Activated CD8-positive, alpha-beta T cell treated with anti-CD3 and anti-CD28 coated beads for 36 hours (primary cell): ENCODE measurements around the gene ABHD12. TPM values are rescaled to one million over a fixed set of nuclear protein-coding genes. Genes with fewer than 3 reads are reported as not detected.

Source experiments
- ATAC-seq: fragments of 200-7000 bp; cut with Tn5 transposase; one replicate; pipeline ENCODE4 v1.10.0; 2021; ENCODE audit warnings: mild to moderate bottlenecking, moderate library complexity
- CTCF ChIA-PET: fragments of 350-600 bp; sonication (Branson Sonifier 250); formaldehyde crosslinking; loops from one replicate; lab custom pipeline; 2021; ENCODE audit warnings: antibody characterized with exemption; lab: Charles Lee
- POLR2A ChIA-PET: fragments of 350-600 bp; sonication (Branson Sonifier 250); formaldehyde crosslinking; loops from one replicate; lab custom pipeline; 2021; ENCODE audit warnings: antibody characterized with exemption; lab: Charles Lee
- DNase-seq: peaks from one replicate; pipeline ENCODE4 v3.0.0-alpha.2; 2020
- H3K27ac Mint-ChIP-seq: one replicate; pipeline ENCODE4 v1.8.0; 2021; ENCODE audit warnings: mild to moderate bottlenecking, mixed read lengths
- H3K27me3 Mint-ChIP-seq: one replicate; pipeline ENCODE4 v1.8.0; 2021; ENCODE audit warnings: mixed read lengths
- H3K36me3 Mint-ChIP-seq: one replicate; pipeline ENCODE4 v1.8.0; 2021; ENCODE audit warnings: low read depth, mixed read lengths
- H3K4me1 Mint-ChIP-seq: one replicate; pipeline ENCODE4 v1.8.0; 2021; ENCODE audit warnings: low read depth, mixed read lengths
- H3K4me3 Mint-ChIP-seq: one replicate; pipeline ENCODE4 v1.8.0; 2021; ENCODE audit warnings: mild to moderate bottlenecking, moderate library complexity, mixed read lengths
- H3K9me3 Mint-ChIP-seq: one replicate; pipeline ENCODE4 v1.8.0; 2021; ENCODE audit warnings: mixed read lengths
- intact Hi-C: fragments of 100-400 bp; cut with micrococcal nuclease; formaldehyde crosslinking; loops from one replicate; pipeline ENCODE4 v1.10.0; 2022
- total RNA-seq, 2 experiments: library from RNA; stranded (reverse); gene quantifications; one replicate each; pipeline ENCODE4 v1.2.3, GENCODE V29; 2021
- TF ChIP-seq, protein P1 (sequence below): fragments of 200-600 bp; IDR thresholded peaks from one replicate; pipeline ENCODE4 v1.8.0; 2022; ENCODE audit warnings: antibody characterized with exemption, mild to moderate bottlenecking

ABHD12 gene
- total RNA-seq, 2 experiments from 2014 or later = 16.0 to 17.0 TPM

DNA sequence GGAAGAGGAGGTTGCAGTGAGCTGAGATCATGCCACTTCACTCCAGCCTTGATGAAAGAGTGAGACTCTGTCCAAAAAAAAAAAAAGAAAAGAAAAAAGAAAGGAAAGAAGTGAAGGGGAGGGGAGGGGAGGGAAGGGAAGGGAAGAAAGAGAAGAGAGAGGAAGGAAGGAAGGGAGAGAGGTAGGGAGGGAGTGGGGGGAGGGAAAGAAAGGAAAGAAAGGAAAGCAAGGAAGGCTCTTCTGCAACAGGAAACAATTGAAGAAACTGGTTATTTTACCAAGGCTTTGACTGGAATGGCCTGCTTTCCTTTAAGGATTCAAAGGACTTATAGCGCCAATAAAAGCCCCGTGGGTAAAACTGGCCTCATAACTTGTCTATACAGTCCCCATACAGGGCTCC is 64.6 kb downstream of the ABHD12 start:
- POLR2A ChIA-PET = interaction anchor here (0.6 kb wide), 1 partner anchor 166 kb away, joined by 3 read pairs; no protein-coding TSS in a partner anchor

DNA sequence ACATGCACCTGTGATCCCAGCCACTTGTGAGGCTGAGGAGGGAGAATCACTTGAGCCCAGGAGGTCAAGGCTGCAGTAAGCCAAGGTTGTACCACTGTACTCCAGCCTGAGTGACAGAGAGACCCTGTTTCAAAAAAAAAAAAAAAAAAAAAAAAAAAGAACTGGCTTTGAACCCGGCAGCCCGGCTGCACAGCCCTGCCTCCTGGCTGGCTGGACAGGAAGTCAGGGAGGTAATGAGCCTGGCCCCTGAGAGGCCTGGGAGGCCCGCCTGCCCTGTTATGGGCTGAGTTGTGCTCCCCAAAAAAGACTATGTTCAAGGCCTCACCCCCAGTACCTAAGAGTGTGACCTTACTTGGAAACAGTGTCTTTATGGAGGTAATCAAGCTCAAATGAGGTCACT is 65.6 kb downstream of the ABHD12 start:
- peaks cover 10% of the 10 kb centered on the region for H3K36me3 Mint-ChIP-seq
- ChIA-PET CTCF (no interaction called here), POLR2A (no interaction called here)
- TF ChIP-seq, protein P1, sequence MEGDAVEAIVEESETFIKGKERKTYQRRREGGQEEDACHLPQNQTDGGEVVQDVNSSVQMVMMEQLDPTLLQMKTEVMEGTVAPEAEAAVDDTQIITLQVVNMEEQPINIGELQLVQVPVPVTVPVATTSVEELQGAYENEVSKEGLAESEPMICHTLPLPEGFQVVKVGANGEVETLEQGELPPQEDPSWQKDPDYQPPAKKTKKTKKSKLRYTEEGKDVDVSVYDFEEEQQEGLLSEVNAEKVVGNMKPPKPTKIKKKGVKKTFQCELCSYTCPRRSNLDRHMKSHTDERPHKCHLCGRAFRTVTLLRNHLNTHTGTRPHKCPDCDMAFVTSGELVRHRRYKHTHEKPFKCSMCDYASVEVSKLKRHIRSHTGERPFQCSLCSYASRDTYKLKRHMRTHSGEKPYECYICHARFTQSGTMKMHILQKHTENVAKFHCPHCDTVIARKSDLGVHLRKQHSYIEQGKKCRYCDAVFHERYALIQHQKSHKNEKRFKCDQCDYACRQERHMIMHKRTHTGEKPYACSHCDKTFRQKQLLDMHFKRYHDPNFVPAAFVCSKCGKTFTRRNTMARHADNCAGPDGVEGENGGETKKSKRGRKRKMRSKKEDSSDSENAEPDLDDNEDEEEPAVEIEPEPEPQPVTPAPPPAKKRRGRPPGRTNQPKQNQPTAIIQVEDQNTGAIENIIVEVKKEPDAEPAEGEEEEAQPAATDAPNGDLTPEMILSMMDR = no peak
- peaks cover 19% of the 10 kb centered on the region for H3K4me1 Mint-ChIP-seq
- no peak overlapping the region for H3K4me3 Mint-ChIP-seq
- intact Hi-C loops = no loop called here
- ATAC-seq (no peak), DNase-seq (no peak)
- no peaks in the 10 kb centered on the region for H3K9me3 Mint-ChIP-seq
- no peak overlapping the region for H3K27ac Mint-ChIP-seq
- no peaks in the 10 kb centered on the region for H3K27me3 Mint-ChIP-seq

More for the DNA sequence above, 64.6 kb downstream of the ABHD12 start:
- ATAC-seq (no peak), DNase-seq (no peak)
- H3K4me3 Mint-ChIP-seq = no peak overlapping the region
- no peaks in the 10 kb centered on the region for H3K9me3 Mint-ChIP-seq
- peaks cover 10% of the 10 kb centered on the region for H3K36me3 Mint-ChIP-seq
- intact Hi-C loops = no loop called here
- H3K27me3 Mint-ChIP-seq = no peaks in the 10 kb centered on the region
- TF ChIP-seq, protein P1 = no peak
- peaks cover 21% of the 10 kb centered on the region for H3K4me1 Mint-ChIP-seq
- no peak overlapping the region for H3K27ac Mint-ChIP-seq
- CTCF ChIA-PET = no interaction called here

DNA sequence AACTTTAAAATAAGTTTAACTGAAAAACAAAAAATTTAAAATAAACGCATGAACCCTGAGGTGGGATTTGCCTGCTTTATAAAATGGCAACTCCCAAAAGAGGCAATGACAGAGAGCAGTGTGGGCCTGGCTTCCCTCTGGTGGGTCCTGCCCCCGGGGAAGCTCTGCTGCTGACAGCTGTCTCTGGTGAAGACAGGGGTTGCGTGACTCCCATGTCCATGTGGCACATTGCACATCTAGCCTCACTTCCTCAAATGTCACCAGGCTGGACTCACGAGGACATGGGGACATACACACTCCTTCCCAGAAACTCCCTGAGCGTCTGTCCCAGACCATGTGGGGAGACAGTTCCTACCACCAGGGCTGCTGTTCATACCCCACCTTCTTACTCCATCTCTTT is 66.2 kb downstream of the ABHD12 start:
- Mint-ChIP-seq H3K4me1 (peaks cover 18% of the 10 kb centered on the region), H3K27me3 (no peaks in the 10 kb centered on the region), H3K36me3 (peaks cover 7% of the 10 kb centered on the region), H3K9me3 (no peaks in the 10 kb centered on the region), H3K27ac (no peak overlapping the region), H3K4me3 (no peak overlapping the region)
- POLR2A ChIA-PET = no interaction called here
- no peak for ATAC-seq
- CTCF ChIA-PET = no interaction called here
- intact Hi-C loops = no loop called here
- no peak for DNase-seq
- TF ChIP-seq, protein P1 = no peak

DNA sequence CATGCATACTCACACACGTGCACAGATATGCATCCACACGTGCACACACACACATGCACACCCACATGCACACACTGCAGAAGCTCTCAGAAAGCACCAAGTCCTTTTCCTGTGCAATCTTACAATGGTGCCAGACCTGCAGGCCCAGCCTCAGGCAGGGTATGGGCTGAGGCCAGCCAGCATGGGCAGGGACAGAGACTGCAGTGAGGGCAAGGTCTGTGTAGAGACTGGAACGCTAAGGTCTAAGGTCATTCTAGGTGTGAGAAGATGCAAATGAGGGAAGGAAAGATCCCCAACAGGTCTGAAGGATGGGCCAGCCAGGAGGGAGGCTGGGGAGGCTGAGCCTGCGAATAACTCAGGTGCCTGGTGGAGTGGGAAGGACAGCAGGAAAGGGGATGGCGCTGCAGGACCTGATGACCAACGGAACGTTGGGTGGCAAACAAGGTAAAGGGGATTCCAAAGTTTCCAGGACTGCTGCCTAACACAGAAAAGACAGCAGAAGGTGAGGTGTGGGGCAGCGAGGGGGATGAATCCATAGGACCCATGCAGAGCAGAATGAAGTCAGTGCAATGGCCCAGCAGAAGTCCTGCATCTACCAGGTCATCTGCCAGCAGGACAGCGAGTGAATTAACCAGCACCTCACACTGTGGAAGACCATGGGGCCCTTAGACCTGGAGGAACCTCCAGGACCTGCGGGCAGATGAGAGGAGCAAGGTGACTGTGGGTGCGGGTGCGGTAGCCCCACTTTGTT is 67.0 kb downstream of the ABHD12 start:
- TF ChIP-seq, protein P1 = no peak
- no peak overlapping the region for H3K4me3 Mint-ChIP-seq
- intact Hi-C loops = no loop called here
- H3K36me3 Mint-ChIP-seq = peaks cover 7% of the 10 kb centered on the region
- H3K27ac Mint-ChIP-seq = no peak overlapping the region
- no peaks in the 10 kb centered on the region for H3K27me3 Mint-ChIP-seq
- DNase-seq = no peak
- POLR2A ChIA-PET = no interaction called here
- CTCF ChIA-PET = no interaction called here
- ATAC-seq = no peak
- peaks cover 19% of the 10 kb centered on the region for H3K4me1 Mint-ChIP-seq
- H3K9me3 Mint-ChIP-seq = no peaks in the 10 kb centered on the region

DNA sequence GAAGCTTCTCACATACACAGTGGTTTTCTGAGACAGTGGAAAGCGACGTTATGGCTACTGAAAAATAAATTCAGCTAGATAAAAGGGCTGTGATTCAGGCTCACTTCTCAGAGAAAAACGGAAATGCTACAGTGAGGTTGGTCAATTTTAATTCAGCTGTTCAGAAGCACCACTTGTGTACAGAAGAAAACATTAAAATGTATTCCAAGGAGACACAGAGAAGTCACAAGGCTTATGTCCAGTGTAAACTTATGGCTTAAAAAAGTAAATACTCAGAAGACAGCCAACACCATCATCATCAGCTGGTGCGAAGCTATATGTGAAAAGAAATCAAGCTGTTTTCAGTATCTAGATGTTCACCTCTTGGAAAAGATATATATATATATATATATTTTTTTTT is 68.6 kb downstream of the ABHD12 start:
- CTCF ChIA-PET = interaction anchor here (1.1 kb wide), 1 partner anchor 77 kb away, joined by 5 read pairs; no protein-coding TSS in a partner anchor
- Mint-ChIP-seq H3K27ac (no peak overlapping the region), H3K36me3 (peaks cover 7% of the 10 kb centered on the region), H3K27me3 (no peaks in the 10 kb centered on the region), H3K4me1 (peaks cover 25% of the 10 kb centered on the region), H3K9me3 (no peaks in the 10 kb centered on the region), H3K4me3 (no peak overlapping the region)
- POLR2A ChIA-PET = interaction anchor here (1.0 kb wide), 1 partner anchor 69 kb away, joined by 3 read pairs; no protein-coding TSS in a partner anchor
- intact Hi-C loops = no loop called here
- TF ChIP-seq, protein P1 = no peak
- ATAC-seq = no peak
- no peak for DNase-seq
